ENCODE measurements around the gene PAK5. TPM values are rescaled to one million over a fixed set of nuclear protein-coding genes. Genes with fewer than 3 reads are reported as not detected.

Gene PAK5
- total RNA-seq: 0.07 and 0.17 TPM in 2 replicates

GRCh38 chr20:9838378-9839295 is at the start of gene PAK5:
PAK5 (minus strand) TSS chr20:9839076; CDS start chr20:9644328, 194,748 bp downstream.
- peak; percentile 10 for DNase-seq (ENCODE audit: low read depth)
- no peak for TF ChIP-seq CTCF (IDR thresholded peaks at IDR 0.05; ENCODE audit: insufficient read depth, low read length, poor library complexity, severe bottlenecking)
- H3K27me3 ChIP-seq (ENCODE audit: control insufficient read depth, insufficient read depth, low read length): peaks cover 17% of the 10 kb centered on the region
- no peaks in the 10 kb centered on the region for H3K36me3 ChIP-seq (ENCODE audit: control insufficient read depth, insufficient read depth, low read length)
- peak within 1 kb of the TSS; percentile 28 for H3K4me3 ChIP-seq (ENCODE audit: low read depth, low read length)

GRCh38 chr20:9887706-9888105 is 48.8 kb upstream of the PAK5 start:
- H3K4me3 ChIP-seq (ENCODE audit: low read depth, low read length): no peak overlapping the region
- no peaks in the 10 kb centered on the region for H3K36me3 ChIP-seq (ENCODE audit: control insufficient read depth, insufficient read depth, low read length)
- no peak for TF ChIP-seq CTCF (IDR thresholded peaks at IDR 0.05; ENCODE audit: insufficient read depth, low read length, poor library complexity, severe bottlenecking)
- no peak for DNase-seq (ENCODE audit: low read depth)
- H3K27me3 ChIP-seq (ENCODE audit: control insufficient read depth, insufficient read depth, low read length): no peaks in the 10 kb centered on the region

GRCh38 chr20:9886227-9886626 is 47.4 kb upstream of the PAK5 start:
- H3K4me3 ChIP-seq (ENCODE audit: low read depth, low read length): no peak overlapping the region
- H3K27me3 ChIP-seq (ENCODE audit: control insufficient read depth, insufficient read depth, low read length): no peaks in the 10 kb centered on the region
- no peak for TF ChIP-seq CTCF (IDR thresholded peaks at IDR 0.05; ENCODE audit: insufficient read depth, low read length, poor library complexity, severe bottlenecking)
- no peak for DNase-seq (ENCODE audit: low read depth)
- no peaks in the 10 kb centered on the region for H3K36me3 ChIP-seq (ENCODE audit: control insufficient read depth, insufficient read depth, low read length)

GRCh38 chr20:9884666-9885065 is 45.8 kb upstream of the PAK5 start:
- no peaks in the 10 kb centered on the region for H3K27me3 ChIP-seq (ENCODE audit: control insufficient read depth, insufficient read depth, low read length)
- TF ChIP-seq CTCF (IDR thresholded peaks at IDR 0.05; ENCODE audit: insufficient read depth, low read length, poor library complexity, severe bottlenecking): peak; percentile 26
- no peak overlapping the region for H3K4me3 ChIP-seq (ENCODE audit: low read depth, low read length)
- no peaks in the 10 kb centered on the region for H3K36me3 ChIP-seq (ENCODE audit: control insufficient read depth, insufficient read depth, low read length)
- no peak for DNase-seq (ENCODE audit: low read depth)

- TF ChIP-seq CTCF (IDR thresholded peaks at IDR 0.05; ENCODE audit: insufficient read depth, low read length, poor library complexity, severe bottlenecking): peak; percentile 17
- no peak for DNase-seq (ENCODE audit: low read depth)
- Histone ChIP-seq H3K27me3 (ENCODE audit: control insufficient read depth, insufficient read depth, low read length) (no peaks in the 10 kb centered on the region), H3K4me3 (ENCODE audit: low read depth, low read length) (no peak overlapping the region), H3K36me3 (ENCODE audit: control insufficient read depth, insufficient read depth, low read length) (no peaks in the 10 kb centered on the region)
Measured at GRCh38 chr20:9884061-9884460, 45.2 kb upstream of the PAK5 start.
